Hepatocyte (in vitro differentiated cells): Measurements from ENCODE around the gene ZNF775. TPM values are rescaled to one million over a fixed set of nuclear protein-coding genes. Genes with fewer than 3 reads are reported as not detected.

Source experiments
- DNase-seq: peaks from one replicate; pipeline ENCODE4 v3.0.0-alpha.2; 2016; ENCODE audit warnings: low spot score
- H2AFZ ChIP-seq: fragments of 200-600 bp; sonication (generic); 2 replicates; pipeline ENCODE4 v1.6.0; 2016; ENCODE audit warnings: antibody characterized with exemption, mild to moderate bottlenecking
- H3K27ac ChIP-seq: fragments of 200-600 bp; sonication (generic); 2 replicates; pipeline ENCODE4 v1.5.1; 2016; ENCODE audit warnings: mild to moderate bottlenecking
- H3K27me3 ChIP-seq: fragments of 200-600 bp; sonication (generic); 2 replicates; pipeline ENCODE4 v1.6.1; 2016
- H3K36me3 ChIP-seq: fragments of 200-600 bp; sonication (generic); replicated peaks from 2 replicates; pipeline ENCODE4 v1.5.1; 2016; ENCODE audit warnings: low read depth; ENCODE audit not compliant: insufficient read depth
- H3K4me1 ChIP-seq: fragments of 200-600 bp; sonication (generic); 2 replicates; pipeline ENCODE4 v1.5.1; 2016; ENCODE audit warnings: mild to moderate bottlenecking, moderate library complexity; ENCODE audit not compliant: insufficient read depth
- H3K4me2 ChIP-seq: fragments of 200-600 bp; sonication (generic); 2 replicates; pipeline ENCODE4 v1.6.0; 2016
- H3K4me3 ChIP-seq: fragments of 200-600 bp; sonication (generic); 2 replicates; pipeline ENCODE4 v1.5.1; 2016; ENCODE audit warnings: mild to moderate bottlenecking
- H3K79me2 ChIP-seq: fragments of 200-600 bp; sonication (generic); 2 replicates; pipeline ENCODE4 v1.6.0; 2017; ENCODE audit warnings: mild to moderate bottlenecking
- H3K9me2 ChIP-seq: fragments of 200-600 bp; sonication (generic); replicated peaks from 2 replicates; pipeline ENCODE4 v1.6.0; 2017; ENCODE audit warnings: mild to moderate bottlenecking; ENCODE audit not compliant: insufficient read depth
- H3K9me3 ChIP-seq: fragments of 200-600 bp; sonication (generic); 2 replicates; pipeline ENCODE4 v1.5.1; 2016; ENCODE audit warnings: low read depth, mild to moderate bottlenecking
- H4K20me1 ChIP-seq: fragments of 200-600 bp; sonication (generic); 2 replicates; pipeline ENCODE4 v1.6.0; 2016; ENCODE audit warnings: mild to moderate bottlenecking; ENCODE audit not compliant: insufficient read depth, poor library complexity, severe bottlenecking
- CTCF ChIP-seq: fragments of 200-600 bp; sonication (generic); IDR thresholded peaks from 2 replicates; pipeline ENCODE4 v1.5.1; 2016; ENCODE audit warnings: antibody characterized with exemption, mild to moderate bottlenecking; ENCODE audit not compliant: poor library complexity
- EZH2 ChIP-seq: fragments of 200-600 bp; sonication (generic); IDR thresholded peaks from 2 replicates; pipeline ENCODE4 v1.6.1; 2016; ENCODE audit warnings: antibody characterized with exemption, mild to moderate bottlenecking, borderline replicate concordance
- EZH2phosphoT487 ChIP-seq: fragments of 200-600 bp; sonication (generic); IDR thresholded peaks from one replicate; pipeline ENCODE4 v1.6.1; 2018; ENCODE audit warnings: antibody characterized with exemption, mild to moderate bottlenecking, low read depth, moderate library complexity; ENCODE audit not compliant: unreplicated experiment, severe bottlenecking
- WGBS: methylation state at CpG from one replicate; pipeline ENCODE4 v1.1.6; 2016; ENCODE audit warnings: low lambda C conversion rate; ENCODE audit errors: missing lambda C conversion rate; 5-methylcytosine and 5-hydroxymethylcytosine counted together
- polyA plus RNA-seq: library from polyadenylated mRNA; unstranded; fragments of >200 nt; fragmentation: Nextera tagmentation; extraction: Ambion mirVana; gene quantifications from 2 replicates; pipeline ENCODE4 v1.2.1, GENCODE V29; 2016
- total RNA-seq: library from RNA; depleted of rRNA; stranded (reverse); fragments of >200 nt; gene quantifications from 2 replicates; pipeline ENCODE4 v1.2.3, GENCODE V29; 2014

Gene ZNF775
- total and polyA plus RNA-seq, 2 experiments from 2014 or later: 5.2 to 10.6 TPM

GRCh38 chr7:150369748-150370501, 9.2 kb upstream of the ZNF775 start:
- H4K20me1 ChIP-seq: no peaks in the 10 kb centered on the region
- no peaks in the 10 kb centered on the region for H3K27me3 ChIP-seq
- H3K4me2 ChIP-seq: peak overlapping the region; percentile 94
- DNase-seq: no peak
- no peak overlapping the region for H2AFZ ChIP-seq
- no peaks in the 10 kb centered on the region for H3K36me3 ChIP-seq
- H3K27ac ChIP-seq: peak overlapping the region; percentile 96
- H3K9me3 ChIP-seq: no peaks in the 10 kb centered on the region
- no peaks in the 10 kb centered on the region for H3K9me2 ChIP-seq
- H3K4me1 ChIP-seq: peaks cover 34% of the 10 kb centered on the region
- H3K4me3 ChIP-seq: peak overlapping the region; percentile 87
- 33% methylated on average over 23 of the region's 23 CpGs for WGBS
- H3K79me2 ChIP-seq: peaks cover 68% of the 10 kb centered on the region
- TF ChIP-seq EZH2 (no peak), CTCF (no peak), EZH2phosphoT487 (no peak)

- H3K9me2 ChIP-seq: no peaks in the 10 kb centered on the region
- TF ChIP-seq CTCF (no peak), EZH2phosphoT487 (no peak), EZH2 (no peak)
- no peak for DNase-seq
- H3K4me3 ChIP-seq: no peak overlapping the region
- H3K79me2 ChIP-seq: peaks cover 75% of the 10 kb centered on the region
- WGBS: 64% methylated on average over 3 of the region's 3 CpGs
- no peaks in the 10 kb centered on the region for H4K20me1 ChIP-seq
- H2AFZ ChIP-seq: no peak overlapping the region
- no peaks in the 10 kb centered on the region for H3K36me3 ChIP-seq
- H3K27ac ChIP-seq: peak overlapping the region; percentile 96
- H3K4me1 ChIP-seq: peaks cover 35% of the 10 kb centered on the region
- no peaks in the 10 kb centered on the region for H3K27me3 ChIP-seq
- H3K9me3 ChIP-seq: no peaks in the 10 kb centered on the region
- H3K4me2 ChIP-seq: peak overlapping the region; percentile 94
Measured at GRCh38 chr7:150370612-150371071, 8.5 kb upstream of the ZNF775 start.

GRCh38 chr7:150371131-150371995, 7.8 kb upstream of the ZNF775 start:
- H3K79me2 ChIP-seq: peaks cover 78% of the 10 kb centered on the region
- H3K4me3 ChIP-seq: no peak overlapping the region
- no peak for DNase-seq
- no peaks in the 10 kb centered on the region for H3K36me3 ChIP-seq
- H3K9me3 ChIP-seq: no peaks in the 10 kb centered on the region
- H3K4me2 ChIP-seq: peak overlapping the region; percentile 94
- H3K9me2 ChIP-seq: no peaks in the 10 kb centered on the region
- peak overlapping the region; percentile 96 for H3K27ac ChIP-seq
- no peaks in the 10 kb centered on the region for H3K27me3 ChIP-seq
- 94% methylated on average over 42 of the region's 48 CpGs for WGBS
- H3K4me1 ChIP-seq: peaks cover 42% of the 10 kb centered on the region
- no peak for TF ChIP-seq EZH2phosphoT487
- TF ChIP-seq CTCF: no peak
- TF ChIP-seq EZH2: no peak
- no peak overlapping the region for H2AFZ ChIP-seq
- H4K20me1 ChIP-seq: no peaks in the 10 kb centered on the region
